Amygdala (tissue), 56 donors: Measurements from ENCODE around the gene BIK.

Experiments
- DNase-seq, 56 donors: peaks; one replicate each; lab custom pipeline; 2025; lab: John Stamatoyannopoulos, UW

The BIK gene

GRCh38 chr22:43176090-43176489, 65.5 kb downstream of the BIK start:
- no peak for DNase-seq

- DNase-seq, result no peak
These were observed 66.9 kb downstream of the BIK start for GRCh38 chr22:43177479-43177878.
